Liver (tissue), 9 donors: ENCODE results near the gene SPHK2. TPM values are rescaled to one million over a fixed set of nuclear protein-coding genes. Genes with fewer than 3 reads are reported as not detected.
"Not testable (repeated sequence)": the region's sequence is repeated elsewhere in the genome, so short reads cannot be mapped to it uniquely, and the experiment has no call there.

Experiments used
- DNase-seq: peaks from one replicate; pipeline ENCODE4 v3.0.0-alpha.2; 2017; ENCODE audit warnings: low spot score
- H3K27ac ChIP-seq, 2 donors: one replicate each; pipeline ENCODE4 v1.7.0; 2013; ENCODE audit warnings: inconsistent platforms in 2 of 2, low read length in 2 of 2, control low read depth in 1 of 2, low read depth in 1 of 2, mild to moderate bottlenecking in 1 of 2
- H3K27me3 ChIP-seq, 4 donors: one replicate each; pipeline versions ENCODE4 v1.6.1 to v1.7.0; 2013; ENCODE audit warnings: low read length in 3 of 4, inconsistent platforms in 1 of 4, mild to moderate bottlenecking in 1 of 4, moderate library complexity in 1 of 4; ENCODE audit not compliant: control insufficient read depth in 4 of 4, insufficient read depth in 4 of 4
- H3K36me3 ChIP-seq, 4 donors: one replicate each; pipeline versions ENCODE4 v1.6.1 to v1.7.0; 2013; ENCODE audit warnings: low read length in 3 of 4, mild to moderate bottlenecking in 3 of 4, low read depth in 1 of 4, moderate library complexity in 1 of 4; ENCODE audit not compliant: control insufficient read depth in 4 of 4, insufficient read depth in 3 of 4
- H3K4me1 ChIP-seq, 4 donors: one replicate each; pipeline versions ENCODE4 v1.6.1 to v1.7.0; 2013; ENCODE audit warnings: low read length in 3 of 4, mild to moderate bottlenecking in 3 of 4, moderate library complexity in 1 of 4; ENCODE audit not compliant: control insufficient read depth in 4 of 4, insufficient read depth in 4 of 4
- H3K4me3 ChIP-seq, 3 donors: one replicate each; pipeline versions ENCODE4 v1.6.1 to v1.7.0; 2013; ENCODE audit warnings: low read length in 3 of 3, control low read depth in 1 of 3, low read depth in 1 of 3, mild to moderate bottlenecking in 1 of 3
- H3K9ac ChIP-seq, 2 donors: one replicate each; pipeline ENCODE4 v1.7.0; 2013; ENCODE audit warnings: low read length in 2 of 2, mild to moderate bottlenecking in 2 of 2, moderate library complexity in 2 of 2, control low read depth in 1 of 2, low read depth in 1 of 2
- H3K9me3 ChIP-seq, 4 donors: one replicate each; pipeline versions ENCODE4 v1.6.1 to v1.7.0; 2013; ENCODE audit warnings: low read length in 3 of 4; ENCODE audit not compliant: control insufficient read depth in 4 of 4
- CTCF ChIP-seq: fragments of 150-350 bp; IDR thresholded peaks from 2 replicates; pipeline ENCODE4 v1.5.1; 2017; ENCODE audit warnings: improper control_type of control experiment, low read depth, low read length; ENCODE audit not compliant: missing input control
- EGR1 ChIP-seq, 2 donors: IDR thresholded peaks; 2 replicates each; pipeline ENCODE4 v1.6.1; 2016 to 2018; ENCODE audit warnings: antibody characterized with exemption in 2 of 2, low read depth in 2 of 2
- FOXA1 ChIP-seq: IDR thresholded peaks from 2 replicates; pipeline ENCODE4 v1.6.1; 2016; ENCODE audit warnings: antibody characterized with exemption
- FOXA2 ChIP-seq: IDR thresholded peaks from 2 replicates; pipeline ENCODE4 v1.6.1; 2016; ENCODE audit warnings: antibody characterized with exemption
- GABPA ChIP-seq, 2 donors: IDR thresholded peaks in 1 of 2; conservative IDR thresholded peaks in 1 of 2; 2 replicates each; pipeline ENCODE4 v1.6.1; 2016; ENCODE audit warnings: antibody characterized with exemption in 2 of 2, mild to moderate bottlenecking in 1 of 2, moderate library complexity in 1 of 2
- HNF4A ChIP-seq, 2 donors: conservative IDR thresholded peaks; 2 replicates each; pipeline ENCODE4 v1.6.1; 2016; ENCODE audit warnings: antibody characterized with exemption in 2 of 2, mild to moderate bottlenecking in 2 of 2
- HNF4G ChIP-seq: IDR thresholded peaks from 2 replicates; pipeline ENCODE4 v1.6.1; 2016; ENCODE audit warnings: antibody characterized with exemption
- JUND ChIP-seq, 2 donors: IDR thresholded peaks; 2 replicates each; pipeline ENCODE4 v1.6.1; 2016; ENCODE audit warnings: antibody characterized with exemption in 2 of 2
- MAX ChIP-seq: IDR thresholded peaks from 2 replicates; pipeline ENCODE4 v1.6.1; 2016; ENCODE audit warnings: antibody characterized with exemption
- NR2F2 ChIP-seq: IDR thresholded peaks from 2 replicates; pipeline ENCODE4 v1.6.1; 2016; ENCODE audit warnings: antibody characterized with exemption
- RXRA ChIP-seq, 2 donors: IDR thresholded peaks; 2 replicates each; pipeline ENCODE4 v1.6.1; 2017 to 2018; ENCODE audit warnings: antibody characterized with exemption in 2 of 2, mild to moderate bottlenecking in 1 of 2
- SP1 ChIP-seq: IDR thresholded peaks from 2 replicates; pipeline ENCODE4 v1.6.1; 2018; ENCODE audit warnings: antibody characterized with exemption, mild to moderate bottlenecking
- TAF1 ChIP-seq: conservative IDR thresholded peaks from 2 replicates; pipeline ENCODE4 v1.6.1; 2016; ENCODE audit warnings: antibody characterized with exemption, mild to moderate bottlenecking
- YY1 ChIP-seq: IDR thresholded peaks from 2 replicates; pipeline ENCODE4 v1.6.1; 2016; ENCODE audit warnings: antibody characterized with exemption, mild to moderate bottlenecking
- ZBTB33 ChIP-seq: IDR thresholded peaks from 2 replicates; pipeline ENCODE4 v1.6.1; 2016; ENCODE audit warnings: antibody characterized with exemption
- WGBS: extraction: QIAGEN DNeasy Blood & Tissue Kit; methylation state at CpG from one replicate; pipeline ENCODE4 v1.1.7; 2013; 5-methylcytosine and 5-hydroxymethylcytosine counted together
- polyA plus RNA-seq, 2 donors: library from polyadenylated mRNA; stranded (reverse) in 1 of 2; unstranded in 1 of 2; fragments of 200-250 nt in 1 of 2; fragments of >200 nt in 1 of 2; fragmentation: Nextera tagmentation in 1 of 2; extraction: Ambion mirVana in 1 of 2; gene quantifications; one replicate each; pipeline versions ENCODE4 v1.2.1 to v1.2.3, GENCODE V29; 2013 to 2015
- total RNA-seq, 2 donors: library from RNA; depleted of rRNA; stranded (reverse); fragments of >200 nt; gene quantifications; one replicate each; pipeline ENCODE4 v1.2.3, GENCODE V29; 2014
- TF ChIP-seq, protein P1 (sequence below): IDR thresholded peaks from 2 replicates; pipeline ENCODE4 v1.6.1; 2016; ENCODE audit warnings: antibody characterized with exemption, mild to moderate bottlenecking
- TF ChIP-seq, protein P2 (sequence below): IDR thresholded peaks from 2 replicates; pipeline ENCODE4 v1.6.1; 2016; ENCODE audit warnings: antibody characterized with exemption
- donor health status: healthy.
- donor health status: healthy.
- donor health status: healthy.
- donor health status: healthy.
- donor health status: healthy.

Gene SPHK2
- total and polyA plus RNA-seq, 4 donors: 9.6 to 17.3 (median 12.3) TPM

GRCh38 chr19:48575931-48576622 lies 43.2 kb upstream of the SPHK2 start:
- Histone ChIP-seq H3K4me3 (no peak overlapping the region), H3K9ac (no peak overlapping the region), H3K4me1 (no peaks in the 10 kb centered on the region), H3K36me3 (no peaks in the 10 kb centered on the region), H3K27me3 (no peaks in the 10 kb centered on the region), H3K9me3 (no peaks in the 10 kb centered on the region), H3K27ac (no peak overlapping the region)
- DNase-seq: no peak
- 77% methylated on average over 23 of the region's 23 CpGs for WGBS
- TF ChIP-seq SP1 (no peak), CTCF (no peak), MAX (no peak), TAF1 (no peak), GABPA (IDR thresholded peaks at IDR 0.05 in 1 of 2, conservative IDR thresholded peaks at IDR 0.05 in 1 of 2) (no peak), JUND (IDR thresholded peaks at IDR 0.05) (no peak), HNF4A (conservative IDR thresholded peaks at IDR 0.05) (no peak), RXRA (IDR thresholded peaks at IDR 0.05) (no peak), EGR1 (IDR thresholded peaks at IDR 0.05; ENCODE audit: low read depth in 2 of 2) (no peak)

DNA sequence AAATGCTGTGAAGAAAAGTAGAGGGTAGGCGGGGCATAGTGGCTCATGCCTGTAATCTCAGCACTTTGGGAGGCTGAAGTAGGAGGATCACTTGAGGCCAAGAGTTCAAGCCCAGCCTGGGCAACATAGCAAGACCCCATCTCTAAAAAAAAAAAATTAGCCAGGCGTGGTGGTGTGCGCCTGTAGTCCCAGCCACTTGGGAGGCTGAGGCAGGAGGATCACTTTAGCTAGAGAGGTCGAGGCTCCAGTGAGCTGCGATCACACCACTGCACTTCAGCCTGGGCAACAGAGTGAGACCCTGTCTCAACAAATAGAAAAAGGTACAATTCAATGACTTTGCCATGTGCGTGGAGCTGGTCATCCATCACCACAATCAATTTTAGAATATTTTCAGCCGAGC lies 41.4 kb upstream of the SPHK2 start:
- not testable (repeated sequence) for H3K9ac ChIP-seq, H3K27me3 ChIP-seq, H3K9me3 ChIP-seq, H3K4me3 ChIP-seq, H3K4me1 ChIP-seq, H3K36me3 ChIP-seq, DNase-seq, H3K27ac ChIP-seq
- WGBS: 93% methylated on average over 7 of the region's 7 CpGs

DNA sequence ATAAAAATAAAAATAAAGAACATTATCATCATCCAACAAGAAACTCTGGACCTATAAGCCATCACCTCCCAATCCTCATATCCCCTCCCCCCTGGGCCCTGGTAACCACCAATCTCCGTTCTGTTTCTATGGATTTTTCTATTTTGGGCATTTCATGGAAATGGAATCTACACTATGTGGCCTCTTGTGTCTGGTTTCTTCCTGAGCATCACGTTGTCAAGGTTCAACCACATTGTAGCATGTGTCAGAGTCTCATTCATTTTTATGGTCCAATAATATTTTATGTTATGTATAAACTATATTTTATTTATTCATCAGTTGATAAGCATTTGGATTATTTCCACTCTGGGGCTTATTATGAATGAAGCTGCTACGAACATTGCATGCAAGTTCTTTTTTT lies 40.4 kb upstream of the SPHK2 start:
- Histone ChIP-seq H3K4me1 (peaks cover 0 to 4% (median 1%) of the 10 kb centered on the region in 4 donors), H3K9ac (no peak overlapping the region), H3K27ac (no peak overlapping the region), H3K4me3 (no peak overlapping the region), H3K36me3 (no peaks in the 10 kb centered on the region), H3K27me3 (no peaks in the 10 kb centered on the region), H3K9me3 (no peaks in the 10 kb centered on the region)
- WGBS: 49% methylated on average over 3 of the region's 3 CpGs
- DNase-seq: no peak
- TF ChIP-seq YY1 (no peak), CTCF (no peak), EGR1 (IDR thresholded peaks at IDR 0.05; ENCODE audit: low read depth in 2 of 2) (no peak), TAF1 (no peak), MAX (no peak), NR2F2 (no peak), SP1 (no peak), FOXA2 (no peak), HNF4A (conservative IDR thresholded peaks at IDR 0.05) (no peak), ZBTB33 (no peak), HNF4G (no peak), FOXA1 (no peak), RXRA (IDR thresholded peaks at IDR 0.05) (no peak)
- TF ChIP-seq, protein P1, sequence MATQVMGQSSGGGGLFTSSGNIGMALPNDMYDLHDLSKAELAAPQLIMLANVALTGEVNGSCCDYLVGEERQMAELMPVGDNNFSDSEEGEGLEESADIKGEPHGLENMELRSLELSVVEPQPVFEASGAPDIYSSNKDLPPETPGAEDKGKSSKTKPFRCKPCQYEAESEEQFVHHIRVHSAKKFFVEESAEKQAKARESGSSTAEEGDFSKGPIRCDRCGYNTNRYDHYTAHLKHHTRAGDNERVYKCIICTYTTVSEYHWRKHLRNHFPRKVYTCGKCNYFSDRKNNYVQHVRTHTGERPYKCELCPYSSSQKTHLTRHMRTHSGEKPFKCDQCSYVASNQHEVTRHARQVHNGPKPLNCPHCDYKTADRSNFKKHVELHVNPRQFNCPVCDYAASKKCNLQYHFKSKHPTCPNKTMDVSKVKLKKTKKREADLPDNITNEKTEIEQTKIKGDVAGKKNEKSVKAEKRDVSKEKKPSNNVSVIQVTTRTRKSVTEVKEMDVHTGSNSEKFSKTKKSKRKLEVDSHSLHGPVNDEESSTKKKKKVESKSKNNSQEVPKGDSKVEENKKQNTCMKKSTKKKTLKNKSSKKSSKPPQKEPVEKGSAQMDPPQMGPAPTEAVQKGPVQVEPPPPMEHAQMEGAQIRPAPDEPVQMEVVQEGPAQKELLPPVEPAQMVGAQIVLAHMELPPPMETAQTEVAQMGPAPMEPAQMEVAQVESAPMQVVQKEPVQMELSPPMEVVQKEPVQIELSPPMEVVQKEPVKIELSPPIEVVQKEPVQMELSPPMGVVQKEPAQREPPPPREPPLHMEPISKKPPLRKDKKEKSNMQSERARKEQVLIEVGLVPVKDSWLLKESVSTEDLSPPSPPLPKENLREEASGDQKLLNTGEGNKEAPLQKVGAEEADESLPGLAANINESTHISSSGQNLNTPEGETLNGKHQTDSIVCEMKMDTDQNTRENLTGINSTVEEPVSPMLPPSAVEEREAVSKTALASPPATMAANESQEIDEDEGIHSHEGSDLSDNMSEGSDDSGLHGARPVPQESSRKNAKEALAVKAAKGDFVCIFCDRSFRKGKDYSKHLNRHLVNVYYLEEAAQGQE: no peak
- TF ChIP-seq, protein P2, sequence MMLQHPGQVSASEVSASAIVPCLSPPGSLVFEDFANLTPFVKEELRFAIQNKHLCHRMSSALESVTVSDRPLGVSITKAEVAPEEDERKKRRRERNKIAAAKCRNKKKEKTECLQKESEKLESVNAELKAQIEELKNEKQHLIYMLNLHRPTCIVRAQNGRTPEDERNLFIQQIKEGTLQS: no peak
